Muscle layer of colon (tissue), 2 donors: ENCODE measurements around the gene TMEM129.

Experiments
- H3K27ac ChIP-seq: one replicate; pipeline ENCODE4 v1.7.0; 2013; ENCODE audit warnings: low read depth, mild to moderate bottlenecking, low read length, moderate library complexity
- H3K27me3 ChIP-seq, 2 donors: one replicate each; pipeline ENCODE4 v1.7.0; 2013; ENCODE audit warnings: low read length in 2 of 2, mild to moderate bottlenecking in 2 of 2; ENCODE audit not compliant: insufficient read depth in 2 of 2, control insufficient read depth in 1 of 2
- H3K36me3 ChIP-seq: one replicate; pipeline ENCODE4 v1.7.0; 2013; ENCODE audit warnings: mild to moderate bottlenecking, low read length; ENCODE audit not compliant: insufficient read depth
- H3K4me1 ChIP-seq: one replicate; pipeline ENCODE4 v1.7.0; 2013; ENCODE audit warnings: mild to moderate bottlenecking, low read length; ENCODE audit not compliant: insufficient read depth
- H3K4me3 ChIP-seq, 2 donors: one replicate each; pipeline ENCODE4 v1.7.0; 2013; ENCODE audit warnings: low read length in 2 of 2, low read depth in 1 of 2, mild to moderate bottlenecking in 1 of 2, moderate library complexity in 1 of 2
- H3K9ac ChIP-seq: one replicate; pipeline ENCODE4 v1.7.0; 2013; ENCODE audit warnings: low read length
- H3K9me3 ChIP-seq: one replicate; pipeline ENCODE4 v1.7.0; 2013; ENCODE audit warnings: mild to moderate bottlenecking, low read length
- donor health status: abdominal sarcoma.
- donor health status: Adenocarcinoma of cecum.

TMEM129 gene

GRCh38 chr4:1725521-1725920 is 4.4 kb upstream of the TMEM129 start:
- H3K36me3 ChIP-seq, result no peaks in the 10 kb centered on the region
- H3K4me3 ChIP-seq, result no peak overlapping the region
- H3K9me3 ChIP-seq, result no peaks in the 10 kb centered on the region
- no peaks in the 10 kb centered on the region for H3K27me3 ChIP-seq
- peaks cover 3% of the 10 kb centered on the region for H3K4me1 ChIP-seq
- no peak overlapping the region for H3K27ac ChIP-seq
- H3K9ac ChIP-seq, result no peak overlapping the region

GRCh38 chr4:1723131-1723801 is 2.1 kb upstream of the TMEM129 start:
- H3K9ac ChIP-seq, result no peak overlapping the region
- H3K27me3 ChIP-seq, result no peaks in the 10 kb centered on the region
- H3K9me3 ChIP-seq, result no peaks in the 10 kb centered on the region
- peaks cover 8% of the 10 kb centered on the region for H3K36me3 ChIP-seq
- no peak overlapping the region for H3K27ac ChIP-seq
- H3K4me1 ChIP-seq, result peaks cover 12% of the 10 kb centered on the region
- H3K4me3 ChIP-seq, result no peak overlapping the region

- H3K27ac ChIP-seq, result no peak overlapping the region
- peaks cover 12% of the 10 kb centered on the region for H3K4me1 ChIP-seq
- no peaks in the 10 kb centered on the region for H3K9me3 ChIP-seq
- no peaks in the 10 kb centered on the region for H3K27me3 ChIP-seq
- H3K9ac ChIP-seq, result no peak overlapping the region
- no peak overlapping the region for H3K4me3 ChIP-seq
- H3K36me3 ChIP-seq, result peaks cover 14% of the 10 kb centered on the region
Measured at GRCh38 chr4:1722551-1723118, 1.5 kb upstream of the TMEM129 start.

- Histone ChIP-seq H3K9ac (no peak overlapping the region), H3K27me3 (no peaks in the 10 kb centered on the region), H3K9me3 (no peaks in the 10 kb centered on the region), H3K36me3 (peaks cover 16% of the 10 kb centered on the region), H3K4me3 (peak overlapping the region in 1 of 2 donors; percentile 57), H3K4me1 (peaks cover 12% of the 10 kb centered on the region), H3K27ac (no peak overlapping the region)
Measured at GRCh38 chr4:1721666-1722550, 785 bp upstream of the TMEM129 start.

- H3K27ac ChIP-seq, result peak overlapping the region; percentile 97
- no peaks in the 10 kb centered on the region for H3K27me3 ChIP-seq
- peaks cover 16% of the 10 kb centered on the region for H3K36me3 ChIP-seq
- peaks cover 16% of the 10 kb centered on the region for H3K4me1 ChIP-seq
- H3K9me3 ChIP-seq, result no peaks in the 10 kb centered on the region
- peak overlapping the region; percentile 89 for H3K9ac ChIP-seq
- peak overlapping the region; percentile 78 to 84 for H3K4me3 ChIP-seq
Measured at GRCh38 chr4:1720163-1720983, 750 bp downstream of the TMEM129 start.

GRCh38 chr4:1718095-1718850 is 2.9 kb downstream of the TMEM129 start:
- H3K4me3 ChIP-seq, result no peak overlapping the region
- H3K9me3 ChIP-seq, result no peaks in the 10 kb centered on the region
- no peaks in the 10 kb centered on the region for H3K27me3 ChIP-seq
- no peak overlapping the region for H3K27ac ChIP-seq
- no peak overlapping the region for H3K9ac ChIP-seq
- H3K4me1 ChIP-seq, result peaks cover 20% of the 10 kb centered on the region
- peaks cover 16% of the 10 kb centered on the region for H3K36me3 ChIP-seq

GRCh38 chr4:1717129-1718094 is 3.7 kb downstream of the TMEM129 start:
- Histone ChIP-seq H3K4me1 (peaks cover 23% of the 10 kb centered on the region), H3K4me3 (no peak overlapping the region)

GRCh38 chr4:1716065-1716945 is 4.8 kb downstream of the TMEM129 start:
- no peak overlapping the region for H3K4me3 ChIP-seq
- H3K9ac ChIP-seq, result no peak overlapping the region
- no peak overlapping the region for H3K27ac ChIP-seq
- H3K9me3 ChIP-seq, result no peaks in the 10 kb centered on the region
- H3K4me1 ChIP-seq, result peaks cover 24% of the 10 kb centered on the region
- H3K36me3 ChIP-seq, result peaks cover 16% of the 10 kb centered on the region
- H3K27me3 ChIP-seq, result no peaks in the 10 kb centered on the region

More at GRCh38 chr4:1717129-1718094, 3.7 kb downstream of the TMEM129 start:
- H3K27me3 ChIP-seq, result no peaks in the 10 kb centered on the region
- no peak overlapping the region for H3K9ac ChIP-seq
- no peaks in the 10 kb centered on the region for H3K9me3 ChIP-seq
- no peak overlapping the region for H3K27ac ChIP-seq
- H3K36me3 ChIP-seq, result peaks cover 16% of the 10 kb centered on the region

- Histone ChIP-seq H3K4me1 (peaks cover 35% of the 10 kb centered on the region), H3K36me3 (peaks cover 18% of the 10 kb centered on the region), H3K9ac (no peak overlapping the region), H3K27me3 (no peaks in the 10 kb centered on the region), H3K27ac (no peak overlapping the region), H3K4me3 (no peak overlapping the region), H3K9me3 (no peaks in the 10 kb centered on the region)
Measured at GRCh38 chr4:1715002-1715758, 5.9 kb downstream of the TMEM129 start.
